ENCODE measurements around the gene DEPDC5. TPM values are rescaled to one million over a fixed set of nuclear protein-coding genes. Genes with fewer than 3 reads are reported as not detected.

DEPDC5 gene
- total RNA-seq, 1 donor from 2014 or later, result 28.7 TPM

- intact Hi-C loops (cut with DNase I), result no loop called here
These were observed 30.1 kb upstream of the DEPDC5 start for GRCh38 chr22:31723723-31724122.

GRCh38 chr22:31726692-31727091 is 27.1 kb upstream of the DEPDC5 start:
- Histone ChIP-seq H3K27ac (no peak overlapping the region), H3K36me3 (peaks cover 0 to 31% of the 10 kb centered on the region in 2 donors)
- intact Hi-C loops (cut with DNase I), result no loop called here

More at GRCh38 chr22:31723723-31724122, 30.1 kb upstream of the DEPDC5 start:
- Histone ChIP-seq H3K27me3 (no peaks in the 10 kb centered on the region), H3K4me1 (no peaks in the 10 kb centered on the region), H3K27ac (no peak overlapping the region), H3K4me3 (no peak overlapping the region), H3K36me3 (peaks cover 0 to 38% of the 10 kb centered on the region in 2 donors), H3K9me3 (no peaks in the 10 kb centered on the region)
- no peak for TF ChIP-seq POLR2AphosphoS5 (IDR thresholded peaks at IDR 0.05; ENCODE audit: insufficient read depth in 1 of 2, low read depth in 1 of 2)
- no peak for TF ChIP-seq POLR2A (IDR thresholded peaks at IDR 0.05)
- TF ChIP-seq, protein P1, sequence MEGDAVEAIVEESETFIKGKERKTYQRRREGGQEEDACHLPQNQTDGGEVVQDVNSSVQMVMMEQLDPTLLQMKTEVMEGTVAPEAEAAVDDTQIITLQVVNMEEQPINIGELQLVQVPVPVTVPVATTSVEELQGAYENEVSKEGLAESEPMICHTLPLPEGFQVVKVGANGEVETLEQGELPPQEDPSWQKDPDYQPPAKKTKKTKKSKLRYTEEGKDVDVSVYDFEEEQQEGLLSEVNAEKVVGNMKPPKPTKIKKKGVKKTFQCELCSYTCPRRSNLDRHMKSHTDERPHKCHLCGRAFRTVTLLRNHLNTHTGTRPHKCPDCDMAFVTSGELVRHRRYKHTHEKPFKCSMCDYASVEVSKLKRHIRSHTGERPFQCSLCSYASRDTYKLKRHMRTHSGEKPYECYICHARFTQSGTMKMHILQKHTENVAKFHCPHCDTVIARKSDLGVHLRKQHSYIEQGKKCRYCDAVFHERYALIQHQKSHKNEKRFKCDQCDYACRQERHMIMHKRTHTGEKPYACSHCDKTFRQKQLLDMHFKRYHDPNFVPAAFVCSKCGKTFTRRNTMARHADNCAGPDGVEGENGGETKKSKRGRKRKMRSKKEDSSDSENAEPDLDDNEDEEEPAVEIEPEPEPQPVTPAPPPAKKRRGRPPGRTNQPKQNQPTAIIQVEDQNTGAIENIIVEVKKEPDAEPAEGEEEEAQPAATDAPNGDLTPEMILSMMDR (IDR thresholded peaks at IDR 0.05), result no peak
- DNase-seq (ENCODE audit: extremely low spot score in 2 of 2), result no peak

GRCh38 chr22:31728857-31729256 is 25.0 kb upstream of the DEPDC5 start:
- no peaks in the 10 kb centered on the region for H3K27me3 ChIP-seq
- no peaks in the 10 kb centered on the region for H3K9me3 ChIP-seq
- H3K36me3 ChIP-seq, result peaks cover 0 to 22% of the 10 kb centered on the region in 2 donors
- no peak for DNase-seq (ENCODE audit: extremely low spot score in 2 of 2)
- H3K4me3 ChIP-seq, result no peak overlapping the region
- H3K4me1 ChIP-seq, result no peaks in the 10 kb centered on the region
- intact Hi-C loops (cut with DNase I), result no loop called here
- H3K27ac ChIP-seq, result no peak overlapping the region
- TF ChIP-seq, protein P1 (IDR thresholded peaks at IDR 0.05), result no peak
- no peak for TF ChIP-seq POLR2AphosphoS5 (IDR thresholded peaks at IDR 0.05; ENCODE audit: insufficient read depth in 1 of 2, low read depth in 1 of 2)
- TF ChIP-seq POLR2A (IDR thresholded peaks at IDR 0.05), result no peak

More at GRCh38 chr22:31726692-31727091, 27.1 kb upstream of the DEPDC5 start:
- Histone ChIP-seq H3K27me3 (no peaks in the 10 kb centered on the region), H3K4me1 (no peaks in the 10 kb centered on the region), H3K4me3 (no peak overlapping the region), H3K9me3 (no peaks in the 10 kb centered on the region)
- no peak for DNase-seq (ENCODE audit: extremely low spot score in 2 of 2)
- TF ChIP-seq POLR2A (IDR thresholded peaks at IDR 0.05) (no peak), POLR2AphosphoS5 (IDR thresholded peaks at IDR 0.05; ENCODE audit: insufficient read depth in 1 of 2, low read depth in 1 of 2) (no peak)
- TF ChIP-seq, protein P1 (IDR thresholded peaks at IDR 0.05), result no peak

GRCh38 chr22:31730344-31730711 is 23.5 kb upstream of the DEPDC5 start:
- H3K4me3 ChIP-seq, result no peak overlapping the region
- DNase-seq (ENCODE audit: extremely low spot score in 2 of 2), result no peak
- no peaks in the 10 kb centered on the region for H3K9me3 ChIP-seq
- no peaks in the 10 kb centered on the region for H3K27me3 ChIP-seq
- H3K36me3 ChIP-seq, result peaks cover 0 to 7% of the 10 kb centered on the region in 2 donors
- intact Hi-C loops (cut with DNase I), result no loop called here
- H3K27ac ChIP-seq, result no peak overlapping the region
- no peak for TF ChIP-seq POLR2A (IDR thresholded peaks at IDR 0.05)
- TF ChIP-seq, protein P1 (IDR thresholded peaks at IDR 0.05), result no peak
- no peaks in the 10 kb centered on the region for H3K4me1 ChIP-seq

GRCh38 chr22:31732089-31732829 is 21.6 kb upstream of the DEPDC5 start:
- intact Hi-C loops (cut with DNase I), result no loop called here

More at GRCh38 chr22:31732089-31732829, 21.6 kb upstream of the DEPDC5 start:
- TF ChIP-seq, protein P1 (IDR thresholded peaks at IDR 0.05), result no peak
- no peak for TF ChIP-seq POLR2AphosphoS5 (IDR thresholded peaks at IDR 0.05; ENCODE audit: insufficient read depth in 1 of 2, low read depth in 1 of 2)
- no peak for TF ChIP-seq POLR2A (IDR thresholded peaks at IDR 0.05)
- no peak for DNase-seq (ENCODE audit: extremely low spot score in 2 of 2)
- H3K27me3 ChIP-seq, result no peaks in the 10 kb centered on the region
- no peak overlapping the region for H3K27ac ChIP-seq
- H3K9me3 ChIP-seq, result no peaks in the 10 kb centered on the region
- peaks cover 0 to 4% of the 10 kb centered on the region in 2 donors for H3K36me3 ChIP-seq
- no peak overlapping the region for H3K4me3 ChIP-seq
- H3K4me1 ChIP-seq, result no peaks in the 10 kb centered on the region

Measured in vagina (tissue), 2 donors.